Pons (tissue), 1 donor: Measurements from ENCODE around the gene CDYL.

ENCODE experiments used
- DNase-seq: peaks from one replicate; pipeline ENCODE4 v3.0.0-alpha.2; 2016; ENCODE audit warnings: low spot score

The CDYL gene

DNA sequence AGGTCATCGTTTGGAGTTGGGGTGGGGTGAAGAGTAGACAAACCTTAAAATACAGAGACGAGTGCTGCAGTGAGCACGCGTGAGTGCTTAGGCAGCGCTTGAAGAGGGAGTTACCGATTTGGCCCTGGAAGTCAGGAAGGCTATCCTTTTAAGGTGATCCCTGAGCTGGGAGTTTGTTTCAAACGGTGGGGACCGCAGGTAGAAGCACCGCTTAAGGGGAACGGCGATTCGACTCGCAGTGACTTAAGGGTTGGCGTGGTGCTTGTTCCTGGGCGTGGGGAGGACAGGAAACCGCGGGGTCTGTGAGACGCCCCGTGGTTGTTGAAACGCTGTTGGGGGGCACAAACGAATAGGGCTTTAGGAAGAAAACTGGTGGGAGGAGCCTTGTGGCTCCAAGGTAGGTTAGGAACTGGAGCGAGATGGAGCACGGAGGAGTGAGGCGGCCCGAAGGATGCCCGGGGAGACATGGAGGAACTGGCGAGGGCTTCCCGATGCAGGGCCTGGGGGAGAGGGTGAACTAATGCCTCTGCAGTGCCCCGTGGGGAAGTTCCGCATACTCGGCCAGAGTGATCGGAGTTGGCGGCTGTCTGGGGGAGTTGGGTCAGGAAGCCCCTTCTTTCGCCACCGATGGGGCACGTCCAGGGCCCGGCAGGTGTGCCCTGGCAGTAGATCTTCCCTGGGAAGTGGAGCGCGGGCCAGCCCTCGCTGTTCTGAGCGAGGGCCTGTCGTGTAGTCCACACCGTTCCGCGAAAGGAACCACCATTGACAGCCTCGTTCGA is 1.3 kb upstream of the CDYL start:
- no peak for DNase-seq

DNA sequence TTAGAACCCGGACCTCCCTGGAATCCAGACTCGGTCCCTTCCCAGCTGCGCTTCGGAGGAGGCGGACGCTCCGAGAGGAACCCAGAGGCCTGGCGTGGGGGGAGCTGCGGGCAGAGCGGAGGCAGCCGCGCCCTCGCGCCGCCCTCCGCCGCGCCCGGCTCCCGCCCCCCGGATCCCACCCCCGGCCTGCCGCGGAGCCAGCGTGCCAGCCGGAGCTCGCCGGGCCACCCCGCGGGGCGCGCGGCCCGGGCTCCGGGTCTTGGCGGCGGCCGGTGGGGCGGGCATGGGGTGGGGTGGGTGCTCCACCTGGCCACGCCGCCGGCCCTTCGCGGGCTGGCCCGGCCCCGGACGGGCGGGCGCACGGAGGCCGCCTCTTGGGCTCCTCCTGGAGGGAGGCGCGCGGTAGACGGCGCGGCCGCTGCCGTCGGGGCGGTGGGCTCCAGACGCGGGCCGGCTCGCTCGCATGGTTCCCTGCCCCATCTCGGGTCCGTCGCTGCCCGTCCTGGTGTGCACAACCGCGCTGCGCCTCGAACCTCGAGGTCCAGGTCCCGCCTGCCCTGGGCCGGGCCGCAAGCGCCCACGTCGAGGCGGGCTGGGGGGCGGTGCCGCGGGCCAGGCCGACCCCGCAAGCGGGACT is 592 bp upstream of the CDYL start:
- peak; percentile 32 for DNase-seq

DNA sequence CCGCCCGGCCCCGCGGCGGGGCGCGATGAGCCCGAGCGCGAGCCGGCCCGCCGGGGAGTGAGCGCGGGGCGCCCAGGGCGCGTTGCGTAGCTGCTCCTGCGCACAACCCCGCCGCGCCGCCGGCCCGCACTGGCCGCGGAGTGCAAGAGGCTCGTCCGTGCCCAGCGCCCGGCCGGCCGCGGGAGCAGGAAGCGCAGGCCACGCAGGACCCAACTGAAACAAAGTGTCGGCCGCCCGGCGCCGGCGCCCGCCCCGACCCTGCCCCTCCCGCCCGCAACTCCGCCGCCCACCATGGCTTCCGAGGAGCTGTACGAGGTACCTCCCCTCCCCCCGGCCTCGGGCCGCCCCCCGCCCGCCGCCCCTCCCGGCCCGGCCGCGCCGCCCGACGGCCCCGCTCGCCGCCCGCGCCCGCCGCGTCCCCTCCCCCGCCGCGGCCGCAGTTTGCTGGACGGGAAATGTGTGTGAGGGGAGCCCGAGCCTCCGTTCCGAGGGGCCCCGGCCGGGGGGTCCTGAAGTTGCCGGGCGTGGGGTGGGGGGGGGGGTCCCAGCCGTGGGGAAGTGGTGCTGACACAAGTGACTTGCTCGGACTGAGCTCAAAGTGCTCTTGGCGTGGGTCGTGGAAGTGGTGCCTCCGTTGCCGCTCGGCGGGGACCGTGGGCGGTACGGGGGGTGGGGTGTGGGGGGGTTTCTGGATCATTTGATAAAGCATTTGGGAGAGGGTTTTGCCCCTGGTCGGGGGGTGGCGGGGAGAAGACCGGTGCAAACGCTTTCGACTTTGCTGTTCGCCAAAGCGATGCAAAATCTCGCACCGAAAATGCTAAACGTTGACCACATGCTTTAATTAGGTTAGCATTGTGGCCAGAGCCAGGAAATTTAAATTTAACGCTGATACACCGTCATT is 539 bp downstream of the CDYL start:
- no peak for DNase-seq

DNA sequence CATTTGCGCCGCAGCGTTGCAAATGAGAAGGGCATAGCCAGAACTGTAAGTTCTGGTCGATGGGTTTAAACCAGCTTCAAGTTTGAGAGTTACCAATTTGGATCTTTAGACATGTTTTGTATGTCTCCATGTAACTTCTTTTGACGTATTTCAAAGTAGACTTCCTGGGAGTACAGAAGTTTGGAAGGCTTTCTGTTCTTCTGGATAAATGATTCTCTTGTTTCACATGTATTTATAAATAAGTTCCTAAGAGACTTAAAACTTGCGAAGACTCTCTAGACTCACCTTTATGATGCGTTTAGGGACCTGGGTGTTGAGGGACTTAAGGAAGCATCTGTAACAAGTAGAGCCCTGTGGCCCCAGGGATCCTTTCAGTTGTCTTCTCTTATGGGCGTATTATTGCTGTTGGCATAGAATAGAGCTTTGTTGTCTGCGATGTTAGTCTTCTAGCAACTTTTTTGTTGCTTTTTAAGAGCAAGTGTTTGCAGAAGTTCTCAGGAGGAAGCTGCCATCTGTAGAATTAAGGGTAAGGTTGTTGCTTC is 1.3 kb downstream of the CDYL start:
- peak; percentile 34 for DNase-seq

DNA sequence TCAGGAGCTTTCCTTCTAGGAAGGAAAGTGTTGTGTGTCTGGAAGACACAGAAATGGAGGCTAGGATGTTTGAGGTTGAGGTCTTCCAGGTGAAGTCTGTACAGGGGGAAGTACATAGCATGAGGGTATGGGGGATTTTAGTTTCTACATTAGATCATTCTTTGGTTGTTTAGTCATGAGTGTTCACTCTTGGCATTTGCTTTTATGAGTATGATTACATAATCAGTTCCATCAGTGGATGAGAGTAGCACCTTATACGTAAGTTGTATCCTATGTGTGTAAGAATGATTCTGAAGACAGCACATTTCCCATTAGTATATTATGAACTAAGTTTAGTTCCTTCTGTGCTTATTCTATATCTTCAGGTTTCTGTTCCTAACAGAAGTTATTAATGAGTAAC is 1.9 kb downstream of the CDYL start:
- no peak for DNase-seq

DNA sequence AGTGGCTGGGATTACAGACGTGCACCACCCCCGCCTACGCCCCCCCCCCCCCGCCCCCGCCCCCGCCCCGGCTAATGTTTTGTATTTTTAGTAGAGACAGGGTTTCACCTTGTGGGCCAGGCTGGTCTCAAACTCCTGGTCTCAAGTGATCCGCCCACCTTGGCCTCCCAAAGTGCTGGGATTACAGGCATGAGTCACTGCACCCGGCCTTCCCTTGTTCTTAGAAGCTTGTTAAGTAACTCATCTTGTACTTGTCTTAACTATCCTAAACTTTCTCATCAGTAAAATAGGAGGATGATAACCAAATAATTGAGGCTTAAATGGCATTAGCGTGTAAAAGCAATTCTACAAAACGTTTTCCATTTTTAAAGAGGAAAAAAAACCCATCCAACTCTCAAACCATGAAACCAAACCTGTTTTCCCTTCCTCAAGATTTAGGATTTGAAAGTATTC is 4.2 kb downstream of the CDYL start:
- no peak for DNase-seq

DNA sequence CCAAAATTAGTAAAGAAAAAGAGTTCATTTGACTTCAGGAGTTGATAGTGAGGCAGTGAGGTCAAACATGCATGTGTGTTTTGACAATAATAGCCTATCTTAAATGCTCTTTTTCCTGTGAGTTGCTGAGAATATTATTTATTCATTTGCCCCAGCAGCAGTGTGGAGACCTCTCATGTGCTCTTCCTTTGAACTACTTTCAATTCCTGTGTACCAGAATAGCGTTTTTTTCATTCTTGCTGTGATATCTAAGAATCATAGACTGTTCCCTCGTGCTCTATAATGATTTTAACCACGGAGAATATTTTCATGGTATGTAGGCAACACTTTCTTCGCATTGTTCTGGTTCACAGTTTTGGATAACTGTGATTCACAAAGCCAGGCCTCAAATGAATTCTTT is 5.2 kb downstream of the CDYL start:
- DNase-seq: no peak

DNA sequence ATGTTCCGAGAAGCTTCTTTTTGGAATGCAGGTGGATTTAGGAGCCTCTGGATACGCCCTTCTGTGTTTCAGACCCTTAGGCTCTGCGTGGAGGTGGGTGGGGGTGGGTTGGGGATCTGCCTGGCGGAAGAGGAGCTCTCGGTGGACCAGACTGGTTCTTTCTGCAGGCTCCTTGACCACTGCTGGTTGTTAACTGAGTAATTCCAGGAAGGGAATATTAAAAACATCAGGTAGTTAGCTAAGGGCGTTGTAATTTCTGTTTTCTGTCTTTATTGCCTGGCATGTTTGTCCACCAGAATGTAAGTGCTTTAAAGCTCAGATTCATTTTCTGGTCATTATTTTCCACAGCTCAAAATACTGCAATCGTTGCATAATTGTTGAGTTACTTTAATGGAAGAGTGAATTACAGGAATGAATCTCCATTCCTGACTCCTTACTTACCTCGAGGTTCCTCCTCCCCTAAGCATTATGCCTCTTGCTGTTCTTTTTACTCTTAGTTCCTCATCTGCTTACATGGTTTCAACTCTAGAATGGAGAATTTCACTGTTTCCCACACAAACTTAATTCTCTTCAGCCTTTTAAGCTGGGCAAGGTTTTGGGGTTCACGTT is 5.9 kb downstream of the CDYL start:
- DNase-seq: no peak

DNA sequence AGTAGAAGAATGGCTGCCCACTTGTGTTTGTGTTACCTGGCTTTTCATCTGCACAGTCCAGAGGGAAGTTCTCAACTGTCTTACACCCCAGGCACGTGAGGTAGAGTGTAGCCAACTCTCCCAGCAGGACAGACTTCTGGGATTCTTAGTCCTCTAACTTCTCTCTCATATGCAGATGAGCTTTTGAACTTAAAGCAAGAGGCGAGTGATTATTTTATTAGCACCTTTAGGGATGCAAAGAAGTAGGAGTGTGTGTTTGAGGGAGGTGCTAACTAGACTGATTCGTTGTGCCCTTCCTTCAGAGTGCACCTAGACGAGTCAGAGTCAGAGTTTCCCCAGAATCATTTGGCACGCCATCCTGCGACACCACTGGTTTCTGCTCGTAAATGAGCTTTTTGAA is 10.8 kb downstream of the CDYL start:
- no peak for DNase-seq

DNA sequence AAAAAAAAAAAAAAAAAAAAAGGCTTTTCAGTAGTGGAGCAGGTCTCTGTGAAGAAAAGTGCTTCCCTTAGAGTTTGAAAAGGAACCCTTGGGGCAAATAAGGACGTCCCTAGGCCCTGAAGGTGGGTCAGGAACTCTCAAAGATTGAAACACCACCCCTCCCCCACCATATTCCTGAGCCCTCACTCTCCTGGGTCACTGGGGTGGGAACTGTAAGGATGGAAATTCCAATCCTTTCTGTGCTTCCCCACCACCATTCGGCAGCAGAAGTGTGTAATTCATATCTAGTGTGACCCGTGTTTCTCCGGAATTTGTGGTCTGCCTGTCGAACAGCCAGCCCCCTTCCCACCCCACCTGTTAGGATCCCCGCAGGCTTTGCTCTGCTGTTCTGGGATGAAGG is 12.3 kb downstream of the CDYL start:
- DNase-seq: no peak

DNA sequence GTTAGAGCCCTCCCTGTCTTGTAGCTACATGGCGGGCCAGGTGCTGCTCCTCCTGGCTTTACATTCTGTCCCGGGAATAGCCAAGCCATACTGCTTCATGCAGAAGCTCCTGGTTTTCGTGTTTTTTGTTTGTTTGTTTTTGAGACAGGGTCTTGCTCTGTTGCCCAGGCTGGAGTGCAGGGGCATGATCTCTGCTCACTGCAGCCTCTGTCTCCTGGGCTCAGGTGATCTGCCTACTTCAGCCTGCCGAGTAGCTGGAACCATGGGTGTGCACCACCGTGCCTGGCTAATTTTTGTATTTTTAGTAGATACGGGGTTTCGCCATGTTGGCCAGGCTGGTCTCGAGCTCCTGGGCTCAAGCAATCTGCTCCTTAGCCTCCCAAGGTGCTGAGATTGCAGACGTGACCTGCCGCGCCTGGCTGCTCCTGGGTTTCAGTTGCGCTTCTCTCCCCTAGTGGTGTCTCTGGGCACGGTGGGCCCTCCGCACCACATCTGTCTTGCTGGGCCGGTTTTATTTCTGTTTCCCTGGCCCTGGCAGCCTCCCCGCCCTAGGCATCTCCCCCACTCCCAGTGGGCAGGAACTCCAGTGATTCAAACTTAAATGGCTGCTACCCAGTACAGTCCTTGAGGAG is 12.9 kb downstream of the CDYL start:
- no peak for DNase-seq

DNA sequence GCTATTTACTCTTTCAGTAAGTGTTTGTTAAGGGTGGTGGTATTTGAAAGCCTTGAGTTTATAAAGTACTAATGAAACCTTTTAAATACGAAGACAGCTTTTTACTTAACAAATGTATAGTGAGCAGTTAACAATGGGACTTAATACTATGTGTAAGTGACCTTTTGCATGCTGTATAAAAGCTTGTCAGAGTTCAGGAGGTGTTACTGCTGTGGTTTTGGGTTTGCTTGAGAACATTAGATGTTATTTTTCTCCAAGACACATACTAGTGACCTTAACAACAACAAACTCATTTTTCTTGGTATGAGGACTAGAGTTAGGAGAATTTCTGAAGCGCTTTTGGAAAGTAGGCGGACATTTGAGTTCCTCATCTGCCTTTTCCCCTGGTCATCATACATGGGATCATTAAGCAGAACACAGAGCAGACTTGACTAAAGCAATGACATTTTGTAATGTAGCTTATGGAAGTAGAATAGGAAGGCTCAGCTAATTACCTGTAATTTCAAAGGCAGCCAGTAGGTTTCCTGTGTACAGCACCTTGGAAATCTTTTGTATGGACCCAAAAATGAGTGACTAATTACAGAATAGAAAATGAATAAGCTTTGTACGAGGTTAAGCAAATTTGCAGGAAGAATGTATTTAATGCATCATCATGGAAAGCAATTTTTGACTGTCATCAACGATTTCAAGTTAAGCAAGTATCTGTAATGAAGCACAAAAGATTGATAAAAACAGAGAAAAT is 14.1 kb downstream of the CDYL start:
- DNase-seq: no peak

DNA sequence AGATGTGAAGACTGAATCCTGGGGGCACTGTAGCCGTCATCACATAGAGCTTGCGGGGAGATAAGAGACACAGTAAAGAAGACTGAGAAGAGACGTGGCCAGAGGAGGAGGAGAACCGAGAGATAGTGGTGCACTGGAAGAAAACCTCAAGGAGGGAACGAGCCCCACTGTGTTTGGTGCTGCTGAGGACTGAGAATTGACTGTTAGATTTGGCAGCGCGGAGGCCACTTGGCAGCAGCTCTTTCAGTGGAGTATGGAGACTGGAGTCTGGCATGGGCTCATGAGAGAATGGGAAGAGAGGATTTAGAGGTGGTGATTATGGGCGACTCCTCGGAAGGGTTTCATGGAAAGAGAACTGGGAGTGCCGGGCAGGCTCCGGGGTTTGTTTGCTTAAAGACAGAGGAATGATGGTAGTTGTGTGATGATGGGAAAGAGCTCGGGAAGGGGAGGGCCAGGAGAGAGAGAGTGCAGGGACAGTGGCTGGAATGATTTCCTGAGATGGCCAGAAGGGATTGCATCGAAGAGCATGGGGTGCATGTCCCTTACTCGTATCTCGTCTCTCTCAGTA is 18.0 kb downstream of the CDYL start:
- DNase-seq: no peak

DNA sequence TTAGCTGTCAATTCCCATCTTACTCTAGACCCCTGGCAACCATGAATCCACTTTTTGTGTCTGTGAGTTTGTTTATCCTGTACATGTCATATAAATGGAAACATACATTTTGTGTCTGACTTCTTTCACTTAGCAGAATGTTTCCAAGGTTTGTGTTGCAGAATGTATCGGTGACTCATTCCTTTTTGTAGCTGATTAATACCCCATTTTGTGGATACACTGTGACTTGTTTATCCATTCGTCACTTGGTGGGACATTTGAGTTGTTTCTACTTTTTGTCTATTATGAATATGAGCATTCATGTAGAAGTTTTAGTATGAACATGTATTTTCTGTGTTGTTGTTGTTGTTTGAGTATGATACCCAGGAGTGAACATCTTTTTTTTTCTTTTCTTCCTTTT is 21.4 kb downstream of the CDYL start:
- DNase-seq: no peak

DNA sequence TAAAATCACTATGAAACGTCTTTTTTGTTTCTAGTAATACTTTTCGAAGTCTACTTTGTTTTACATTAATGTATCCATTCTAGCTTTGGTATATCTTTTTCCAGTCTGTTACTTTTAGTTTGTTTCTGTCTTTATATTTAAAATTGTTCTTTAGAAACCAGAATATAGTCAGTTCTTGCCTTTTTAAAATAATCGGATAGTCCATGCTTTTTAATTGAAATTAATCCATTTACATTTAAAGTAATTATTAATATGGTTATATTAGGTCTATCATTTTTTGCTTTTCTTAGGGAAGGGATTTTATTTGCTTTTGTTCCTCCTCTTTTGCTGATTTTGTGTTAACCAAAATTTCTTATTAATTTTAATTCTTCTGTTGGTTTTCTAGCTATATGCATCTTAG is 23.7 kb downstream of the CDYL start:
- DNase-seq: no peak

DNA sequence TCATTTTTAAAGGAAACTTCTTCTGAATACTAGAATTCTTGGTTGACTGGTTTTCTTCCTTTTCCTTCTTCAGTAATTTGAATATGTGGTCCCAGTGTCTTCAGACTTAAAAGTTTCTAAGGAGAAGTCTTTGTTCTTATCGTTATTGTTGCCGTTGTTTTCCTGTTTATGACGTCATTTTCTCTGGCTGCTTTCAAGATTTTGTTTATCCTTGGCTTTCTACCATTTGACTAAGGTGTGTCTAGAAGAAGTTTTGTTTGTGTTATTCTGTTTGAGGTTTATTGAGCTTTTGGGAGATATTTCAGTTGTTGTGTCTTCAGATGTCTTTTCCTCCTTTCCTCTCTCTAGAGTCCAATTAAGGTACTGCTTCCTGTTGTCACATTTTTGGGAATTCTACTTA is 24.5 kb downstream of the CDYL start:
- DNase-seq: no peak

DNA sequence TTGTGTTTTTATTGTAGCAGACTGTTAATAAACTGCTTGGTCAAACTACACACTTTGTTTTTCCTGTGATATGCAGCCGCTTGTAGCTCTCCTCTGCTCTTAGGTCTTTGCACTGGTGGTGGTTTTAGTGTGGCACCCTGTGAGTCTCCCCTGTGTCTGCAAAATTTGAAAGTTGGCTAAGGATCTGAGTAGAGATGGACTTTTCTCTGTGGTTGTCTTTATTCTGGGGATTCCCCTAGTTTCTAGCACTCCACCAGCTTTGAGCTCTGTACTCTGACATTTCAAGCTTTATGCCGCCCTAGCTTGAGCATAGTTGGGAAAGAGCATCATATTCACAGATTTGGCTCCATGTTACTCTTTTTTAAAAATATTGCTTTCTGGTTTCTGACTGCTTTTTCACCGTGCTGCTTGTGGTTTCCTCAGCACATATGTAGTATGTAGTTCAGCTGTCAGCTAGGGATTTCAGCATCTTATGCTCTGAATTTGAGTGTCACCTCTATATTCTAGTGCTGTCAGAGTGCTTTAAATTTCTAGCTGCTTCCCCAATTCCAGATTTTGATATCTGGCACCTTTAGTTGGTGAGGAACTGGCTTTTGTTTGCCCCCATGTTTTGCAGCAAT is 25.4 kb downstream of the CDYL start:
- DNase-seq: no peak

DNA sequence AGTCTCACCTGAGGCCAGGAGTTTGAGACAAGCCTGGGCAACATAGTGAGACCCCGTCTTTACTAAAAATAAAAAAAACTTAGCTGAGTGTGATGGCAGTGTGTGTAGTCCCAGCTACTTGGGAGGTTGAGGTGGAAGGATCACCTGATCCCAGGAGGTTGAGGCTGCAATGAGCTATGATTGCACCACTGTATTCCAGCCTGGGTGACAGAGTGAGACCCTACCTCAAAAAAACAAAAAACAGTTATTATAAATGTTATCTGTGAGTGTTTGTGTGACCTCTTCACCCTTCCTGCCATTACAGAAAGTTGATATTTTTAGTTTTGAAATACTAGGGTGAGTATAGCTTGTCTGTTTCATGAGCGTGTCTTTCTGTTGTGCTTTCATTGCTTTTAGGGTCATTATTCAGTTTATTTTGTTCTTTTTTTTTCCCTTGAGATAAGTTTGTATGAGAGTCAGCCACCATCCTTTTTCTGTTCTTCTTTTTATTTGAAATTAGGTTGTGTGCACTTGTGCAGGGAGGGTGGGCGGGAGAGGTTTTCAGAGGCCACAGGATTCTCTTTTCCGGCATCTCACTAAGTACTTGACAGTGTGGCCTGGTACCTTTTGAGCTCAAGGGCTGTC is 26.2 kb downstream of the CDYL start:
- DNase-seq: no peak

DNA sequence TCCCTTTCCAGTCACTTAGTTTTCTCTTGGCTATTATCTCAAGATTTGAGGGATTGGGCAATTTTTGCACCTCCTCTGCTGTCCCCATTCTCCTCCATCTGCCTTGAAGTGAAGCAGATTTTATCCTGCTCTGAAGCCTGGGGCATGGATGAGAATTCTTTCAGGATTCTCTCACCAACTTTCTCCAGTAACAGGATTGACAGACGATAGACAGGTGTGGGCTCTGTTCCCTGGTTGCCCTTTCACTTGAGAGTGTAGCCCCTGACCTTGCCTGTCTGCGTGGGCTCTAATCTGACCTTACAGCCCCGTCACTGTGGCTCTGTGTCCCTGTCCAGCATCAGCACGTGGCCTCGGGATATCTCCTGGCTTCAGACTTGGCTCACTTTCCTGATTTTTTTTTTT is 27.1 kb downstream of the CDYL start:
- DNase-seq: no peak

DNA sequence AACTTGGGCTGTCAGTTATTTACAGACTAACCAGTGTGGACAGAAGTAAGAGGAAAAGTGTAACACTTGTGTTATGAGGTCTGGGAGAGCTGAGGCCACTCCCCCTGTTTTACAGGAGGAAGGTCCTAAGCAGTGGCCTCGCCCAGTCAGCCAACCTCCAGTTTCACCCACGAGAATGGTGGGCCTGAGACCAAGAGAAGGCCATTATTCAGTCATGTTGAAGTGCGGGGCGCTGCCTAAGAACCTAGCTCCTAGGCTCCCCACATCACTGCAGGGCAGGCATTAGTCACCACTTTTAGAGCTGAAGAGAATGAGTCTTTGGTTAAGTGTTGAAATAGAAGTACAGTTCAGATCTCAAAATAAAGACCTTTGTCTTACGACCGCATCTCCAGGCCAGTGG is 27.9 kb downstream of the CDYL start:
- DNase-seq: no peak
